ENCODE results near the gene NAV2. TPM values are rescaled to one million over a fixed set of nuclear protein-coding genes. Genes with fewer than 3 reads are reported as not detected.

The NAV2 gene
- polyA plus RNA-seq, 3 donors, result not detected

GRCh38 chr11:20095189-20095588 is 382.6 kb downstream of the NAV2 start:
- H3K4me2 ChIP-seq (replicated peaks; ENCODE audit: extremely low read depth, low read length, poor library complexity, severe bottlenecking), result no peak overlapping the region
- H3K9me3 ChIP-seq (replicated peaks in 1 of 2; ENCODE audit: control insufficient read depth in 1 of 2, insufficient read depth in 1 of 2, low read length in 2 of 2), result no peaks in the 10 kb centered on the region
- no peak overlapping the region for H3K27ac ChIP-seq (ENCODE audit: low read depth in 1 of 2, low read length in 2 of 2)
- H3K4me3 Mint-ChIP-seq, result no peak overlapping the region
- peaks cover 8% of the 10 kb centered on the region for H3K4me1 Mint-ChIP-seq
- peaks cover 2 to 5% (median 2%) of the 10 kb centered on the region in 3 donors for H3K27me3 Mint-ChIP-seq (ENCODE audit: low read depth in 3 of 3)
- H3K4me3 ChIP-seq (replicated peaks in 1 of 3; ENCODE audit: low read depth in 2 of 3, low read length in 3 of 3), result no peak overlapping the region
- no CpG with 5 or more reads among the region's 4 CpGs for WGBS (ENCODE audit: insufficient coverage)
- no peaks in the 10 kb centered on the region for H3K27me3 ChIP-seq (ENCODE audit: control insufficient read depth in 2 of 2, insufficient read depth in 2 of 2, low read length in 2 of 2)
- H3K9ac ChIP-seq (ENCODE audit: insufficient read depth, low read length, poor library complexity, severe bottlenecking), result no peak overlapping the region
- no peak overlapping the region for H3K27ac Mint-ChIP-seq
- H3K36me3 Mint-ChIP-seq, result no peaks in the 10 kb centered on the region
- no peaks in the 10 kb centered on the region for H3K36me3 ChIP-seq (replicated peaks in 1 of 2; ENCODE audit: control insufficient read depth in 1 of 2, insufficient read depth in 2 of 2, low read length in 2 of 2)
- intact Hi-C loops (cut with micrococcal nuclease), result no loop called here
- TF ChIP-seq, protein P1, sequence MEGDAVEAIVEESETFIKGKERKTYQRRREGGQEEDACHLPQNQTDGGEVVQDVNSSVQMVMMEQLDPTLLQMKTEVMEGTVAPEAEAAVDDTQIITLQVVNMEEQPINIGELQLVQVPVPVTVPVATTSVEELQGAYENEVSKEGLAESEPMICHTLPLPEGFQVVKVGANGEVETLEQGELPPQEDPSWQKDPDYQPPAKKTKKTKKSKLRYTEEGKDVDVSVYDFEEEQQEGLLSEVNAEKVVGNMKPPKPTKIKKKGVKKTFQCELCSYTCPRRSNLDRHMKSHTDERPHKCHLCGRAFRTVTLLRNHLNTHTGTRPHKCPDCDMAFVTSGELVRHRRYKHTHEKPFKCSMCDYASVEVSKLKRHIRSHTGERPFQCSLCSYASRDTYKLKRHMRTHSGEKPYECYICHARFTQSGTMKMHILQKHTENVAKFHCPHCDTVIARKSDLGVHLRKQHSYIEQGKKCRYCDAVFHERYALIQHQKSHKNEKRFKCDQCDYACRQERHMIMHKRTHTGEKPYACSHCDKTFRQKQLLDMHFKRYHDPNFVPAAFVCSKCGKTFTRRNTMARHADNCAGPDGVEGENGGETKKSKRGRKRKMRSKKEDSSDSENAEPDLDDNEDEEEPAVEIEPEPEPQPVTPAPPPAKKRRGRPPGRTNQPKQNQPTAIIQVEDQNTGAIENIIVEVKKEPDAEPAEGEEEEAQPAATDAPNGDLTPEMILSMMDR (IDR thresholded peaks at IDR 0.05), result no peak
- no peak overlapping the region for H2AFZ ChIP-seq (ENCODE audit: insufficient read depth, low read depth, low read length, poor library complexity, severe bottlenecking)
- H3K4me1 ChIP-seq (ENCODE audit: control insufficient read depth in 1 of 2, insufficient read depth in 2 of 2, low read length in 2 of 2), result no peaks in the 10 kb centered on the region
- no peaks in the 10 kb centered on the region for H4K20me1 ChIP-seq (ENCODE audit: insufficient read depth, low read length)
- DNase-seq, result no peak
- no peaks in the 10 kb centered on the region for H3K79me2 ChIP-seq (ENCODE audit: insufficient read depth, low read length)
- no peaks in the 10 kb centered on the region for H3K9me3 Mint-ChIP-seq

DNA sequence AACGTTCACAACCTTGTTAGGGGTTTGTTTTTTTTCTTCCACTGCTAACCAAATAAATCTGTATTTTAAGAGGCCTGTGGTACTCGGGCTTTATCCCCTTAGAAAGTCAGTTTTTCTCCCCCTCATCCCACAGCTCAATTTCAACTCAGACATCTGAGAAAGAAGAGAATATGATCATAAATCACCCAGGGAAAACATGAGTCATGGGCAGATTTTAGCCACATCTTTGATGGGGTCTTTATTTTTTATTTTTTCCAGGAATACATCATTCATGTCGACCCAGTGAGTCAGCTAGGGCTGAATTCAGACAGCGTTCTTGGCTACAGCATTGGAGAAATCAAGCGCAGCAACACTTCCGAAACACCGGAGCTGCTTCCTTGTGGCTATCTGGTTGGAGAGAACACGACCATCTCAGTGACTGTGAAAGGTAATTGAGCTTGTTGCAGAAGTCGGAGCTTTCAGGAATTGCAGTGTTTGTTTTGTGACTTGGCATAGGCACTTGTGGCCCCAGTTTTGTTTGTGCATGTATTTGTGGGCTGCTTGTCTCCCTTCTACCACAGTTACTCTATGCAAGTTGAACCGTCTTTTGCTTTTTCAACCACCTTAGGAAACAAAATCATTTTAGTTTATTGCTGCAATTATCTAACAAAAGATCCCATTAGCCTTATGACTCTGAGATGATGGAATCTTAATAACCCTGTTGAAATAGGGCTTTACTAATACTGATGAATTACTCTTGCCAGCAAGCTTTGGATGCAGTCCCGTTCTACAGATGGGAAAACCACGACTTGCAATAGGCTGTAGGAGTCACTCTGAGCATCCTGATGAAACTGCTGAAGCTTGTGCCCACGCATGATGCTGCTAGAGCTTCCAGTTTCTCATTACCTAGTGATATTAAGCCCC is 384.9 kb downstream of the NAV2 start:
- peaks cover 2 to 9% (median 2%) of the 10 kb centered on the region in 3 donors for H3K27me3 Mint-ChIP-seq (ENCODE audit: low read depth in 3 of 3)
- TF ChIP-seq, protein P1 (IDR thresholded peaks at IDR 0.05), result no peak
- H3K36me3 Mint-ChIP-seq, result no peaks in the 10 kb centered on the region
- Histone ChIP-seq H3K27me3 (ENCODE audit: control insufficient read depth in 2 of 2, insufficient read depth in 2 of 2, low read length in 2 of 2) (no peaks in the 10 kb centered on the region), H3K36me3 (replicated peaks in 1 of 2; ENCODE audit: control insufficient read depth in 1 of 2, insufficient read depth in 2 of 2, low read length in 2 of 2) (no peaks in the 10 kb centered on the region), H3K9me3 (replicated peaks in 1 of 2; ENCODE audit: control insufficient read depth in 1 of 2, insufficient read depth in 1 of 2, low read length in 2 of 2) (no peaks in the 10 kb centered on the region), H3K9ac (ENCODE audit: insufficient read depth, low read length, poor library complexity, severe bottlenecking) (no peak overlapping the region), H3K79me2 (ENCODE audit: insufficient read depth, low read length) (no peaks in the 10 kb centered on the region), H3K27ac (ENCODE audit: low read depth in 1 of 2, low read length in 2 of 2) (no peak overlapping the region), H3K4me2 (replicated peaks; ENCODE audit: extremely low read depth, low read length, poor library complexity, severe bottlenecking) (no peak overlapping the region), H2AFZ (ENCODE audit: insufficient read depth, low read depth, low read length, poor library complexity, severe bottlenecking) (no peak overlapping the region), H4K20me1 (ENCODE audit: insufficient read depth, low read length) (no peaks in the 10 kb centered on the region), H3K4me1 (ENCODE audit: control insufficient read depth in 1 of 2, insufficient read depth in 2 of 2, low read length in 2 of 2) (no peaks in the 10 kb centered on the region), H3K4me3 (replicated peaks in 1 of 3; ENCODE audit: low read depth in 2 of 3, low read length in 3 of 3) (no peak overlapping the region)
- H3K9me3 Mint-ChIP-seq, result no peaks in the 10 kb centered on the region
- intact Hi-C loops (cut with micrococcal nuclease), result no loop called here
- H3K4me1 Mint-ChIP-seq, result peaks cover 8% of the 10 kb centered on the region
- WGBS (ENCODE audit: insufficient coverage), result 83% methylated on average over 10 of the region's 13 CpGs
- DNase-seq, result no peak
- no peak overlapping the region for H3K27ac Mint-ChIP-seq
- no peak overlapping the region for H3K4me3 Mint-ChIP-seq

Measured in CD14-positive monocyte (primary cell).